ENCODE measurements around the gene CCN5.
"Not testable (repeated sequence)": the region's sequence is repeated elsewhere in the genome, so short reads cannot be mapped to it uniquely, and the experiment has no call there.

Gene CCN5

DNA sequence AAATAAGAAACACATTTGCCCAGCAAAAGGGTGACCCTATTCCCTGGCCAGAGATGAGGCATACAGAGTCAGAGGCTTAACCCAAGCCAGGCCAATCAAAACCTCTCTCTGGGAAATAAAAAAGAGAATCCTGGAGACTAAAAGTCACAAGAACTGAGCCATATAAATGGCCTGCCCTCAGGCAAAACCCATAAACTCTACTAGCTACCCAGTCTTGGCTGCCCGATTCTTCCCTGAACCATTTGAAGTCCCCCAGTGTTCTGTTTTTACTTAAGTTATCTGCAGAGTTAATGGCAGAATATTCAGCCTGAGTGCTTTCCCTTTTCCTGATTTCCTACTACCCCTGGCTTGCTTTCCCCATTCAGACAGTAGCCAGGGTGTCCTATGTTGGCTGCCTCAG, 44.4 kb downstream of the CCN5 start:
- H3K4me3 ChIP-seq (ENCODE audit: low read depth, low read length) = no peak overlapping the region
- H3K27me3 ChIP-seq (ENCODE audit: insufficient read depth, low read length) = peaks cover 40% of the 10 kb centered on the region
- H3K79me2 ChIP-seq (ENCODE audit: control insufficient read depth, insufficient read depth, low read length, unreplicated experiment) = no peaks in the 10 kb centered on the region
- H3K4me1 ChIP-seq (ENCODE audit: control insufficient read depth, insufficient read depth, low read length, unreplicated experiment) = no peaks in the 10 kb centered on the region
- no peaks in the 10 kb centered on the region for H3K36me3 ChIP-seq (ENCODE audit: insufficient read depth, low read length)
- H3K27ac ChIP-seq (ENCODE audit: low read depth, low read length) = no peak overlapping the region
- no peak overlapping the region for H2AFZ ChIP-seq (ENCODE audit: low read length, unreplicated experiment)

GRCh38 chr20:44761423-44761822, 46.3 kb downstream of the CCN5 start:
- H3K27me3 ChIP-seq (ENCODE audit: insufficient read depth, low read length) = peaks cover 51% of the 10 kb centered on the region
- H3K79me2 ChIP-seq (ENCODE audit: control insufficient read depth, insufficient read depth, low read length, unreplicated experiment) = no peaks in the 10 kb centered on the region
- no peak overlapping the region for H3K27ac ChIP-seq (ENCODE audit: low read depth, low read length)
- H3K4me3 ChIP-seq (ENCODE audit: low read depth, low read length) = no peak overlapping the region
- H2AFZ ChIP-seq (ENCODE audit: low read length, unreplicated experiment) = no peak overlapping the region
- no peaks in the 10 kb centered on the region for H3K36me3 ChIP-seq (ENCODE audit: insufficient read depth, low read length)
- H3K4me1 ChIP-seq (ENCODE audit: control insufficient read depth, insufficient read depth, low read length, unreplicated experiment) = no peaks in the 10 kb centered on the region

DNA sequence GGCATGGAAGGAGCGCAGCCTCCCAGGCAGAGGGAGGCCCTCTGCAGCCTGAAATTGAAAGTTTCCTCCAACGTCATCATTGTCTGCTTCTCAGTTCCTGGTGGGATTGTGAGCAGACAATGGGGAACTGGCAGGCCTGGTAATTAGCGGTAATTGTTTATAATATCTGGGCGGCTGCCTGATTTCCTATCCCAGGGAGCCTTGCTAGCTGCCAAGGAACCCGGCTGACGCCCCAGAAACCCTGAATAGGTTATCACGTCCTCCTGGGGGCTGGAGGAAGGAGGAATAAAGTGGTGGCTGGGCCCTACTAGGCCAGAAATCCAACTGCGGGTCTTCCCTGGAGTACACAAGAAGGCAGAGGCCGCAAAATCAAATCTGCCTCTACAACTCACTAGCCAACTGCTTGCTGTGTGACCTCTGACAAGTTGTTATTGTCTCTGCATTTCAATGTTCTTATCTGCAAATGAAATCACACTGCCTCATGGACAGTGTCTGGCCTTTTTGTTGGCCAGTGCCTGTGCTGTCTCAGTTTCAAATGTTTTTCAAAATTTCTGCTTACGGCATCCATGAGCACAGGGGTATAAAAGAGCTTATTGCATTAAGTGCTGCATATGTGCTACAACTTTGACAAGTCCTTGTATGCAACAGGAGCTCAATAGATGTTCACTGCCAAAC, 47.4 kb downstream of the CCN5 start:
- H3K27me3 ChIP-seq (ENCODE audit: insufficient read depth, low read length) = peaks cover 63% of the 10 kb centered on the region
- no peak overlapping the region for H2AFZ ChIP-seq (ENCODE audit: low read length, unreplicated experiment)
- H3K36me3 ChIP-seq (ENCODE audit: insufficient read depth, low read length) = no peaks in the 10 kb centered on the region
- no peaks in the 10 kb centered on the region for H3K79me2 ChIP-seq (ENCODE audit: control insufficient read depth, insufficient read depth, low read length, unreplicated experiment)
- no peak overlapping the region for H3K27ac ChIP-seq (ENCODE audit: low read depth, low read length)
- H3K4me1 ChIP-seq (ENCODE audit: control insufficient read depth, insufficient read depth, low read length, unreplicated experiment) = no peaks in the 10 kb centered on the region
- no peak overlapping the region for H3K4me3 ChIP-seq (ENCODE audit: low read depth, low read length)

DNA sequence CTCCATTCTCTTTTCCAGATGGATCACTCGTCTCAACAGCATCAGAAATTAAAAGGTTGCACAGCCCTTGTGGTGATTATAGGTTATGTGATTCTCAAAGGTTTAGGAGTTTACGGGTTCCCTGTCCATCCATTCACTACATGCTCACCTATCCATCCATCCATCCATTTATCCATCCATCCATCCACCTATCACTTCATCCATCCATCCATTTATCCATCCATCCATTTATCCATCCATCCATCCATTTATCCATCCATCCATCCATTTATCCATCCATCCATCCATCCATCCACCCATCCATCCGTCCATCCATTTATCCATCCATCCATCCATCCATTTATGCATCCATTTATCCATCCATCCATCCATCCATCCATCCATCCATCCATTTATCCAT, 48.6 kb downstream of the CCN5 start:
- H3K79me2 ChIP-seq (ENCODE audit: control insufficient read depth, insufficient read depth, low read length, unreplicated experiment); H3K4me1 ChIP-seq (ENCODE audit: control insufficient read depth, insufficient read depth, low read length, unreplicated experiment): not testable (repeated sequence)
- peaks cover 73% of the 10 kb centered on the region for H3K27me3 ChIP-seq (ENCODE audit: insufficient read depth, low read length)

DNA sequence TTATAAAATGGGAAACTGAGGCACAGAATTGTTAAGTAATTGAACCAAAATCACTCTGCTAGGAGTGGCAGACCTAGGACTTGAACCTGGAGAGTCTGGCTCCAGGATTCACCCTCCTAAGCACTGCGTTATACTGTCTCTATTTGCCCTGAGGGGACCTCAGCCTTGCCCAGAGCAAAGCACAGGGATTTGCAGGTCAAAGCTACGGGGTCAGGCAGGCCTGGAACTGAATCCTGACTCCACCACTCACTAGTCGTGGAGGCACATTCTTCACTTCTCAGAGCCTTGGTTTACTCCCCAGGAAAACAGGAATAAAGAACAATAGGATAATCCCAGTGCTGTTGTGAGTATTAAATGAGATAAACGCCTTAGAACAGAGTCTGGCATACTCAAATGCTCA, 49.9 kb downstream of the CCN5 start:
- H3K27me3 ChIP-seq (ENCODE audit: insufficient read depth, low read length) = peaks cover 73% of the 10 kb centered on the region
- H3K4me3 ChIP-seq (ENCODE audit: low read depth, low read length) = no peak overlapping the region
- no peaks in the 10 kb centered on the region for H3K36me3 ChIP-seq (ENCODE audit: insufficient read depth, low read length)
- no peaks in the 10 kb centered on the region for H3K4me1 ChIP-seq (ENCODE audit: control insufficient read depth, insufficient read depth, low read length, unreplicated experiment)
- H2AFZ ChIP-seq (ENCODE audit: low read length, unreplicated experiment) = no peak overlapping the region
- no peak overlapping the region for H3K27ac ChIP-seq (ENCODE audit: low read depth, low read length)
- no peaks in the 10 kb centered on the region for H3K79me2 ChIP-seq (ENCODE audit: control insufficient read depth, insufficient read depth, low read length, unreplicated experiment)

More for the DNA sequence above, 48.6 kb downstream of the CCN5 start:
- not testable (repeated sequence) for H2AFZ ChIP-seq (ENCODE audit: low read length, unreplicated experiment); H3K4me3 ChIP-seq (ENCODE audit: low read depth, low read length); H3K27ac ChIP-seq (ENCODE audit: low read depth, low read length); H3K36me3 ChIP-seq (ENCODE audit: insufficient read depth, low read length)

- Histone ChIP-seq H3K79me2 (ENCODE audit: control insufficient read depth, insufficient read depth, low read length, unreplicated experiment) (no peaks in the 10 kb centered on the region), H3K4me3 (ENCODE audit: low read depth, low read length) (no peak overlapping the region), H3K36me3 (ENCODE audit: insufficient read depth, low read length) (no peaks in the 10 kb centered on the region), H3K27me3 (ENCODE audit: insufficient read depth, low read length) (peaks cover 75% of the 10 kb centered on the region), H3K4me1 (ENCODE audit: control insufficient read depth, insufficient read depth, low read length, unreplicated experiment) (no peaks in the 10 kb centered on the region), H3K27ac (ENCODE audit: low read depth, low read length) (no peak overlapping the region), H2AFZ (ENCODE audit: low read length, unreplicated experiment) (no peak overlapping the region)
Observed at GRCh38 chr20:44765701-44766347, 50.7 kb downstream of the CCN5 start.

DNA sequence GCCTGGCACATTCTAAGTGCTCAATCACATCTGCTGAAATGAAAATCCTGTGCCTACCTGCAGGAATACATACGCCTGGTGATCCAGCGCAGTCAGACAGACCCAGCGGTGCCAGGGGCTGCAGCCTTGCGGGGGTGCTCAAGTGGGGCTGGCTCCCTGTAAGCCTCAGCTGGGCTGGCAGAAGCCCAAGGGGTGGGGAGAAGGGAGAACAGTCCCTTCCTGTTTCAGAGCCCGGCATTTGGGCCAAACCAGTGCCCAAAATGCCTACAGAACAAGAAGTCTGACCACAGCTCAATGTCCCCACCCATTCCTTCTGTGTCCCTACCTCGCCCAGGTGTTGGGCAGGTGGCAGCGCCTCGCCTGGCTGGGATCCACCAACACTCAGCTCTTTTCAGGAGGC, 53.1 kb downstream of the CCN5 start:
- Histone ChIP-seq H2AFZ (ENCODE audit: low read length, unreplicated experiment) (no peak overlapping the region), H3K4me3 (ENCODE audit: low read depth, low read length) (no peak overlapping the region), H3K4me1 (ENCODE audit: control insufficient read depth, insufficient read depth, low read length, unreplicated experiment) (no peaks in the 10 kb centered on the region), H3K79me2 (ENCODE audit: control insufficient read depth, insufficient read depth, low read length, unreplicated experiment) (no peaks in the 10 kb centered on the region), H3K36me3 (ENCODE audit: insufficient read depth, low read length) (no peaks in the 10 kb centered on the region), H3K27ac (ENCODE audit: low read depth, low read length) (no peak overlapping the region), H3K27me3 (ENCODE audit: insufficient read depth, low read length) (peaks cover 91% of the 10 kb centered on the region)

- Histone ChIP-seq H2AFZ (ENCODE audit: low read length, unreplicated experiment) (no peak overlapping the region), H3K27me3 (ENCODE audit: insufficient read depth, low read length) (peaks cover 92% of the 10 kb centered on the region)
Observed at GRCh38 chr20:44768854-44769480, 53.8 kb downstream of the CCN5 start.

GRCh38 chr20:44769481-44769863, 54.3 kb downstream of the CCN5 start:
- no peaks in the 10 kb centered on the region for H3K36me3 ChIP-seq (ENCODE audit: insufficient read depth, low read length)
- no peaks in the 10 kb centered on the region for H3K4me1 ChIP-seq (ENCODE audit: control insufficient read depth, insufficient read depth, low read length, unreplicated experiment)
- peaks cover 92% of the 10 kb centered on the region for H3K27me3 ChIP-seq (ENCODE audit: insufficient read depth, low read length)
- no peak overlapping the region for H3K4me3 ChIP-seq (ENCODE audit: low read depth, low read length)
- no peaks in the 10 kb centered on the region for H3K79me2 ChIP-seq (ENCODE audit: control insufficient read depth, insufficient read depth, low read length, unreplicated experiment)
- no peak overlapping the region for H2AFZ ChIP-seq (ENCODE audit: low read length, unreplicated experiment)
- H3K27ac ChIP-seq (ENCODE audit: low read depth, low read length) = no peak overlapping the region

More at GRCh38 chr20:44768854-44769480, 53.8 kb downstream of the CCN5 start:
- H3K4me3 ChIP-seq (ENCODE audit: low read depth, low read length) = no peak overlapping the region
- no peaks in the 10 kb centered on the region for H3K79me2 ChIP-seq (ENCODE audit: control insufficient read depth, insufficient read depth, low read length, unreplicated experiment)
- H3K36me3 ChIP-seq (ENCODE audit: insufficient read depth, low read length) = no peaks in the 10 kb centered on the region
- no peaks in the 10 kb centered on the region for H3K4me1 ChIP-seq (ENCODE audit: control insufficient read depth, insufficient read depth, low read length, unreplicated experiment)
- H3K27ac ChIP-seq (ENCODE audit: low read depth, low read length) = no peak overlapping the region

- no peaks in the 10 kb centered on the region for H3K36me3 ChIP-seq (ENCODE audit: insufficient read depth, low read length)
- no peak overlapping the region for H3K4me3 ChIP-seq (ENCODE audit: low read depth, low read length)
- H2AFZ ChIP-seq (ENCODE audit: low read length, unreplicated experiment) = no peak overlapping the region
- H3K27me3 ChIP-seq (ENCODE audit: insufficient read depth, low read length) = peaks cover 93% of the 10 kb centered on the region
- no peaks in the 10 kb centered on the region for H3K4me1 ChIP-seq (ENCODE audit: control insufficient read depth, insufficient read depth, low read length, unreplicated experiment)
- no peaks in the 10 kb centered on the region for H3K79me2 ChIP-seq (ENCODE audit: control insufficient read depth, insufficient read depth, low read length, unreplicated experiment)
- no peak overlapping the region for H3K27ac ChIP-seq (ENCODE audit: low read depth, low read length)
Observed at GRCh38 chr20:44770484-44771171, 55.5 kb downstream of the CCN5 start.
